ENCODE measurements around the gene PREP. TPM values are rescaled to one million over a fixed set of nuclear protein-coding genes. Genes with fewer than 3 reads are reported as not detected.
A peak's percentile ranks its signal among the peaks of the same experiment; 100 is the strongest.

The PREP gene
- total RNA-seq, 2 experiments from 2014 or later, result 39.4 to 41.5 TPM

DNA sequence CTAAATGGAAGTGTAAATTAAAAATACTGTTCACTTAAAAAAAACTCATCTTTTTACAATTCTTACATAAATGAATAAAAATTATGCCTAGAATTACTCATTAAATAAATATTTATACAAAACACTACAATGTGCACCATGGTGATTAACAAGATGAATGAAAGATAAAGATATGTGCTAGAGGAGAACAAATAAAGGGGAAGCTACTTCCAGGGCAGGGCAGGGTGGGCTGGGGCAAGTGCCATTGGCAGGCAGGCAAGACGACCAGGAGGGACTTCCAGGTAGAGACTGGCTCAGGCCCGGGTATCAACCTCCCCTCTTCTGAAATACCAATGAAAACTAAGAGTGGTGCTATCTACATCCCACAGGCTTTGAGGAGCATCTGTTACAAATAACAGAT, 20.4 kb downstream of the PREP start:
- H3K27me3 Mint-ChIP-seq, result no peaks in the 10 kb centered on the region
- peaks cover 19% of the 10 kb centered on the region for H3K36me3 Mint-ChIP-seq

DNA sequence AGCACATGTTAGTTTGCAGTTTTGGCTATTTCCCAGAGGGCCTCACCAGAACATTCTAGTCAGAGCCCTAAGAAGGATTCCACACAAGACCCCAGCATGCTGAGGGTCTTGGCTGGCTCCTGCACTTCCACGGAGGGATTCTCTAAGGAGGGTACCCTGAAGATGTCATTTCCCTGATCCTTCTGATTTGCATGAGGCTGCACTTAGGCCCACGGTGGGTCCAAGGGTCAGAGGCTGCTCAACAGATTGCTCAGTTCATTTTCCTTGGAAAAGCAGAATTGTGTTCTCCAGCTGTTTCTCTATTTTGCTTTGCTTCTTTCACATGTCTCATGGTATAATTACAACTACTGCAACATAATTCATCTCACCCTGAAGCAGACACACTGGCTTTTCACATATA, 22.2 kb downstream of the PREP start:
- no peak overlapping the region for H3K27ac Mint-ChIP-seq
- no peak overlapping the region for H3K4me3 Mint-ChIP-seq
- POLR2A ChIA-PET, result no interaction called here
- peaks cover 9% of the 10 kb centered on the region for H3K36me3 Mint-ChIP-seq
- H3K27me3 Mint-ChIP-seq, result no peaks in the 10 kb centered on the region
- peaks cover 28% of the 10 kb centered on the region for H3K4me1 Mint-ChIP-seq
- no peaks in the 10 kb centered on the region for H3K9me3 Mint-ChIP-seq
- no peak for DNase-seq
- no peak for ATAC-seq (ENCODE audit: low read depth)

More for the DNA sequence above, 20.4 kb downstream of the PREP start:
- H3K27ac Mint-ChIP-seq, result no peak overlapping the region
- H3K4me3 Mint-ChIP-seq, result no peak overlapping the region
- peaks cover 28% of the 10 kb centered on the region for H3K4me1 Mint-ChIP-seq
- DNase-seq (no peak), ATAC-seq (ENCODE audit: low read depth) (no peak)
- POLR2A ChIA-PET, result no interaction called here
- H3K9me3 Mint-ChIP-seq, result no peaks in the 10 kb centered on the region

DNA sequence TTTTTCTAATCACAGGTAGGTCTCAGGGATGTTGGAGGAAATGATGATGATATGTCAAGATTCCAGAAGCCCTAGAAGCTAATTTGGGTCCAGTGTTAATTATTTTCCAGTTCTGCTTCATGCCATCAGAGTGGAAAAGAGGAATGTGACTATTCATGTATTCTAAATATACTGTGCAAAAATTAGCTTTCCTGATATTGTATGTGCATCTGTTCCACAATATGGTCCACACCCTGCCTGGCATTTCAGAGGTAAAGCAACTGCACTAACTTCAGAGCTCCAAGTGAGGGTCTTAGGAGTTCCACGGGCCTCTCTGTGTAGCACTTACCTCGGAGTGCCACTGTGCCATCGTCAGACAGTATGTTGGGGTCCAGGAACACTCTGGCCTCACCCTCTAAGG, 27.1 kb downstream of the PREP start:
- DNase-seq, result no peak
- Mint-ChIP-seq H3K27ac (no peak overlapping the region), H3K9me3 (no peaks in the 10 kb centered on the region), H3K4me1 (peaks cover 14% of the 10 kb centered on the region), H3K27me3 (no peaks in the 10 kb centered on the region), H3K4me3 (no peak overlapping the region), H3K36me3 (peaks cover 20% of the 10 kb centered on the region)
- no peak for ATAC-seq (ENCODE audit: low read depth)
- POLR2A ChIA-PET, result no interaction called here

DNA sequence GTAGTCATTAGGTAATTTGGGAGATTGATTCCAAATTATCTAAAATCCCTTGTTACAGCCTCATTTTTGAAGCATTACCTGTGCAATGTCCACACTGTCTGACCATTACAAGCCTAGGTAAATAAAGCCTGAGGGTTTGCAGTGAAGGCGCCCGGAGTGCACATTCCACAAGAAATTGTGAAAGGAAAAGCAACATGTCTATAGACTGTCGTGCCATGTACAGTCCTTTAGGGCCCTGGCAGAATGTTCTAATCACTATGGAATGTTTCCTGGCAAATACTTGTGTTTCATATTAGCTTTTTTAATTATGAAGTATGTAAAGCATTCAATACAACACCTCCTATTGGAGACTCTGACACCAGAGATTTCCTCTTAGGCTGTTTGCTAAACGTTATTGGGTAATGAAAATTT, 28.9 kb downstream of the PREP start:
- ATAC-seq (ENCODE audit: low read depth), result no peak
- POLR2A ChIA-PET, result no interaction called here
- Mint-ChIP-seq H3K36me3 (peaks cover 31% of the 10 kb centered on the region), H3K4me3 (no peak overlapping the region), H3K27me3 (no peaks in the 10 kb centered on the region), H3K4me1 (peaks cover 6% of the 10 kb centered on the region), H3K27ac (no peak overlapping the region), H3K9me3 (no peaks in the 10 kb centered on the region)
- DNase-seq, result no peak

DNA sequence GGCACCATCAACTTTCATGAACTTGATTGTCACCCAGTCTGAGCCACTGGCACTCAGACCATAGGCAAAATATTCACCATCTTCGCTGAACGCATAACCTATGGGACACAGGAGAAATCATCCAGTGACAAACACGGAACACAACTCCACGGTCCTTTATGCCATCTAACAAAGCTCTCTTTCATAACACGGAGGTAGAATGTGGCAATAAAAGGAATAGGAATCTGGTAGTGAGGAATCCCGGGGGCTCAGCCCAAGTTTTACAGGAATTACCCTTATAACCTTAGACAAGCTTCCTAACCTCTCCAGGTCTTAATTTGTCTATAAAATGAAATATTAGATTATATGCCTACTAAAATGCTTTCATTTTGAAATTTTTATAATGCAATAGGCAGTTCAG, 29.4 kb downstream of the PREP start:
- Mint-ChIP-seq H3K27ac (no peak overlapping the region), H3K36me3 (peaks cover 36% of the 10 kb centered on the region), H3K4me3 (no peak overlapping the region), H3K4me1 (peaks cover under 1% of the 10 kb centered on the region), H3K9me3 (no peaks in the 10 kb centered on the region), H3K27me3 (no peaks in the 10 kb centered on the region)
- DNase-seq (no peak), ATAC-seq (ENCODE audit: low read depth) (no peak)
- POLR2A ChIA-PET, result no interaction called here

DNA sequence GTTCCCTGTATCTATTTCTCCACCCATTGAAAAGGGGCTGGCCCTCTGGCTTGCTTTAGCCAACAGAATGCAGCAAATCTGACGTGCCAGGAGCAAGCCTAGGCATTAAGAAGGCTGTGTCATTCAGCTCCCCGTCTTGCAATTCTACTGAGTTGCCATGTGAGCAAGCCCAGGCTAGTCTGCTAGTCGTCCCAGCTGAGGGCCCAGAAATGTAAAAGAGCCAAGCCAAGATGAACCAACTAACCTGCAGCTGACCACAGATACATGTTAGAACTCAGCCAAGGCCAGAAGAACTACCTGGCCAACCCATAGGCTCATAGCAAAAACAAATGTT, 30.1 kb downstream of the PREP start:
- Mint-ChIP-seq H3K9me3 (no peaks in the 10 kb centered on the region), H3K27me3 (no peaks in the 10 kb centered on the region), H3K4me1 (no peaks in the 10 kb centered on the region), H3K27ac (no peak overlapping the region), H3K4me3 (no peak overlapping the region), H3K36me3 (peaks cover 40% of the 10 kb centered on the region)
- POLR2A ChIA-PET, result no interaction called here
- ATAC-seq (ENCODE audit: low read depth), result no peak
- no peak for DNase-seq

DNA sequence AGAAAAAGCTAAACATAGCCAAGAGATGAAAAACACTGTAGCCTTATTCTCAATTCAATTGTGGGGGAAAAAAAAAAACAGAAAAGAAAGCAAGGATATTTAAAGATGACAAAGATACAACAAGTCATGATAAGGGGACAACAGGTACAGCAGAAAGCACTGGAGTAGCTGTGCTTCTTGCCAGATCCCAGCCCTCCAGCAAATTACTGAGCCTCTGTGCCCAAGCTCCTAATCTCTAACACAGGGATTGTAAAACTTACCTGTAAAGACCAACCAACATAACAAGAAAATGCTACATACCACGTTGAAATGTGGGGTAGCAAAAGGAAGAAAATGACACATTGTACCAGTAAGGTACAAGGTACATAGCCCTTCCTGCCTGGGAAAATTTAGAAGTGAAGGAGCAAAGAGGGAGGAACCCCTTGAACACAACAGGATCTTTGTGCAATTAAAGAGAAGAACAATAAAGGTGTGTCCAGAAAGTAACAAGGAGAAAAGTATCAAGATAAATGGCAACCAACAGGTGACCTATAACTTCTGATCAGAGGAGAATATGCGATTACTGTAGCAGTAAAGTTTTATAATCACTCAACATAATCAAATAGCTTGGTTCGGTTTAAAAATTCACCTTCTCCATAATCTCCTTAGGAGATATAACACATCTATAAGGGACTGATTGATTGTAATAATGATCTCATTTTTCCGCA, 30.6 kb downstream of the PREP start:
- no peaks in the 10 kb centered on the region for H3K4me1 Mint-ChIP-seq
- H3K4me3 Mint-ChIP-seq, result no peak overlapping the region
- no peak overlapping the region for H3K27ac Mint-ChIP-seq
- POLR2A ChIA-PET, result no interaction called here
- DNase-seq, result no peak
- no peaks in the 10 kb centered on the region for H3K27me3 Mint-ChIP-seq
- peaks cover 40% of the 10 kb centered on the region for H3K36me3 Mint-ChIP-seq
- no peaks in the 10 kb centered on the region for H3K9me3 Mint-ChIP-seq
- ATAC-seq (ENCODE audit: low read depth), result no peak

DNA sequence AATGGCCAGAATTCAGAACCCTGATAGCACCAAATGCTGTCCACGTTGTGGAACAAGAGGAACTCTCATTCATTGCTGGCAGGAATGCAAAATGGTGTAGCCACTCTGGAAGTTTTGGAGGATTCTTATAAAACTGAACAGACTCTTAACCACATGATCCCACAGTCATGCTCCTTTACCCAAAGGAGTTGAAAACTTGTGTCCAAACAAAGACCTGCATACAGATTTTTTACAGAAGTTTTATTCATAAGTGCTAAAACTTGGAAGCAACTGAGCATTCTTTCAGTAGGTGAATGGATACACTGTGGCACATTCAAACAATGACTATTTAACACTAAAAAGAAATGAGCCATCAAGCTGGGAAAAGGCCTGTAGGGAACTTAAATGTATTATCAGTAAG, 32.5 kb downstream of the PREP start:
- Mint-ChIP-seq H3K4me3 (no peak overlapping the region), H3K4me1 (no peaks in the 10 kb centered on the region), H3K27me3 (no peaks in the 10 kb centered on the region), H3K27ac (no peak overlapping the region), H3K9me3 (no peaks in the 10 kb centered on the region), H3K36me3 (peaks cover 45% of the 10 kb centered on the region)
- POLR2A ChIA-PET, result no interaction called here
- no peak for DNase-seq
- no peak for ATAC-seq (ENCODE audit: low read depth)

DNA sequence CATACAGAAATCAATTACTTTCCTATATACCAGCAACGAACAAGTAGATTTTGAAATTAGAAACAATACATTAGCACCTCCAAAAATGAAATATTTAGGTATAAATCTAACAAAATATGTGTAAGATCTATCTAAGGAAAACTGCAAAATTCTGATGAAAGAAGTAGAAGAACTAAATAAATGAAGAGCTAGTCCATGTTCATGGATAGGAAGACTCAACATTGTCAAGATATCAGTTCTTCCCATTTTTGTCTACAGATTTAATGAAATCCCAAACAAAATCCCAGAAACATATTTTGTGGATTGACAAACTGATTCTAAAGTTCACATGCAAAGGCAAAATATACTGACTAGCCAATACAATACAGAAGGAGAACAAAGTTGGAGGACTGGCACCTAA, 33.7 kb downstream of the PREP start:
- POLR2A ChIA-PET, result no interaction called here
- H3K4me3 Mint-ChIP-seq, result no peak overlapping the region

DNA sequence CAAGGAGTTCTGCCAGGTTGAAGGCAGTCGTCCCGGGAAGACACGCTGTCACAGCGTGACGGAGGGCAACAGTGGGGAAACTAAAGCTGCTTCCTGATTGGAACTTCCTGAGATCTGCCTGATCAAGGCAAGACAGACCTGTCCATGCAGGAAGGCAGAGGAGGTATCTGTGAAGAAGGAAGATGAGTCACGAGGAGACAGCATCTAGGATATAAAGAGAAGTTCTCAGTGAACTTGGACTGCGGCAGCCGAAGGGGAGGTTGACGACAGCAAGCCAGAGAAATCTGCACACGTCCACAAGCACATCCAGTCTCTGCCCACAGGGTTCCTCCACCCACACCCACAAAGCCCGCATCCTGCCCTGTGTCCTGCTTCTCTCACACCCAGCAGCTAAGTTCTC, 38.6 kb downstream of the PREP start:
- Mint-ChIP-seq H3K4me3 (no peak overlapping the region), H3K27me3 (no peaks in the 10 kb centered on the region), H3K36me3 (peaks cover 35% of the 10 kb centered on the region), H3K4me1 (peaks cover 11% of the 10 kb centered on the region), H3K9me3 (no peaks in the 10 kb centered on the region), H3K27ac (peak overlapping the region; percentile 25)
- DNase-seq, result no peak
- no peak for ATAC-seq (ENCODE audit: low read depth)
- POLR2A ChIA-PET, result no interaction called here

More for the DNA sequence above, 33.7 kb downstream of the PREP start:
- no peaks in the 10 kb centered on the region for H3K27me3 Mint-ChIP-seq
- no peaks in the 10 kb centered on the region for H3K9me3 Mint-ChIP-seq
- peaks cover 44% of the 10 kb centered on the region for H3K36me3 Mint-ChIP-seq
- no peak for DNase-seq
- H3K27ac Mint-ChIP-seq, result no peak overlapping the region
- H3K4me1 Mint-ChIP-seq, result peaks cover 7% of the 10 kb centered on the region
- no peak for ATAC-seq (ENCODE audit: low read depth)

DNA sequence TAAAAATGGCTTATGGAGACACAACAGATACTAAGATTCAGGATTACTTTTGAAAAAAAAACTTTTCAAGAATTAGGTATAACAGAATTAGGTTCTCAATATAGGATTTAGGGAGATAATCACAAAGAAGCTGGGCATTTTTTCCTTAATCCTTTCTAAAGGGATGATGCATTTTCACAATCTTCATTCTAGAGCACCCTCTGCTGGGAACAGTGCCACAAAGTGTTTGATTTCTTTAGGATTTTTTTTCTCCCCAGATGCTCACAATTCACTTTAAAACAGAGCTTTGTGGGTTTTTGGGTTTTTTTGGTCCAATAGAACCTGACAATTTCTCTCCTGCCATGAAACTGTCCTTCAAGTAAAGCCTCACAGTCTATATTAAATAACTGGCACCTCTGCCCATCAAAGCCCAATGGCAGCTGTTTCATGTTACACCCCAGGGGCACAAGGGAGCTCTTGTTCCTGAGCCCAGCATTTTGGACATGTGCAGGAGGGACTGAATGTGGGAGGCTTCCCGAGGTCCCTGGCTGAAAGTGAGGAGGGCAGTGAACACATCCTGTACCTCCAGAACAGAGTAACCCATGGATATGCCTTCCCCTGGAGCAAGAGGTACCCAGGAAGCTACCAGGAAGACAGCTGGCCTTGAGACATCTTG, 39.7 kb downstream of the PREP start:
- peaks cover 31% of the 10 kb centered on the region for H3K36me3 Mint-ChIP-seq
- H3K4me1 Mint-ChIP-seq, result peaks cover 11% of the 10 kb centered on the region
- POLR2A ChIA-PET, result no interaction called here

DNA sequence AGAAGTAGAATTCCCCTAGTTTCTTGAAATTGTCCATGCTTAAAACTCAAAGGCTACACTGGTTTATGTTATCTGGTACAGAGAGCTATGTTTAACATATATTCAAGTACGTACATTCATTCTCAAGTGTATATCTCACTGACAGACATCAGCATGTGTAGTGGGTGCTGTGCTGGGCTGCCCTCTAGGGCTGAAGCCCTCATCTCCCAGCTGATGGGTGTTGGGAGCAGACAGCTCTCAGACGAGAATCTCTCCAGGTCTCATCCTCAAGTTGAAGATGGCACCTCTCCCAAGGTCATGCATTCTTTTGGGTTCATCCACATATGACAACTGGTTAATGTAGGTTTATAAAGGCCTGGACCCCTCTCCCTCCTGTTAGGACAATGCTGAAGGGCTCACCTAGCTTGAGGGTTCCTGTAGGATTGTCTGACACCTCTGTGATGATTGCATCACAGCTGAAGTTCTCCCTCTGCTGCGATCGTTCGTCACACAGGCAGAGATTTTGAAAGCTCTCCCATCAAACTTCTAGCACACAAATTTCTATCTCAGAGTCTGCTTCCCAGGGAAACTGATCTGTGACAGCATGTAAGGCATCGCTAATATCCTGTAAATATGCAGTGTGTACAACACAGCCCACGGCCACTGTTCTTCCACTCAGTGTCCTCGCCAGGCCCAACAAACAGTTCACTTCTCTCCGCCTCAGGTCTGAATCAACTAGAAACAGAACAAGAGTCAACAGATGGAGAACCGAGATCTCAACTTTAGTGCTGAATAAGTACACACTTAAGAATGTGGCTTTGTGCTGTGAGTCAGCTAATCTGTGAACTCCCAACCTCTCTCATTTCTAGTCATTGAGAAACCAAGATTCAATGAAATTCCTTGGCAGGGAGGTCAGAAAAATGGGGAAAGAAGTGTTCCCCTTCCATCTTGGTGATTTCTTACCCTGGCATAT, 43.2 kb downstream of the PREP start:
- ATAC-seq (ENCODE audit: low read depth) (no peak), DNase-seq (no peak)
- Mint-ChIP-seq H3K27ac (no peak overlapping the region), H3K36me3 (peaks cover 49% of the 10 kb centered on the region), H3K4me1 (peaks cover 10% of the 10 kb centered on the region), H3K4me3 (no peak overlapping the region), H3K9me3 (peaks cover 8% of the 10 kb centered on the region), H3K27me3 (no peaks in the 10 kb centered on the region)
- POLR2A ChIA-PET, result no interaction called here

More for the DNA sequence above, 39.7 kb downstream of the PREP start:
- no peaks in the 10 kb centered on the region for H3K27me3 Mint-ChIP-seq
- H3K27ac Mint-ChIP-seq, result no peak overlapping the region
- DNase-seq, result no peak
- no peak overlapping the region for H3K4me3 Mint-ChIP-seq
- ATAC-seq (ENCODE audit: low read depth), result no peak
- H3K9me3 Mint-ChIP-seq, result no peaks in the 10 kb centered on the region

DNA sequence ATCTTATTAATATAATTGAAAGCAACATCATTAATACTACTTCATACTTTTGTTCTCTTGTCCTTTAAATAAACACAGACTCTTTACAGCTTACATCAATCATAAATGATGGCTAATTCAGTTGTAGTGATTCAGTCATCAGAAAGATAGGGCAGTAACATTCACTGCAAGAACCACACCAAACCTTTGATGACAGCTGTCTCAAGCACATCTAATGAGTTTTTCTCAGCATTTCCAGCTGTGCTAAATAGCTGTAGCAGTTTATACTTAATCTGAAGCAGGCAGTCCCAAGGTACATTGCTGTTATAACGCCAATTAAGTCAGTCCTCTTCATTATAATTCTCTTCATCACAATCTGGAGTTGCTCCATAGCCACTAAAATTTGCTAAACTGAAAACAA, 45.7 kb downstream of the PREP start:
- no peak for DNase-seq
- Mint-ChIP-seq H3K9me3 (peaks cover 8% of the 10 kb centered on the region), H3K36me3 (peaks cover 44% of the 10 kb centered on the region), H3K27me3 (no peaks in the 10 kb centered on the region), H3K4me3 (no peak overlapping the region), H3K4me1 (no peaks in the 10 kb centered on the region), H3K27ac (no peak overlapping the region)
- ATAC-seq (ENCODE audit: low read depth), result no peak
- POLR2A ChIA-PET, result no interaction called here
